ENCODE results near the gene DUSP6.

DNA sequence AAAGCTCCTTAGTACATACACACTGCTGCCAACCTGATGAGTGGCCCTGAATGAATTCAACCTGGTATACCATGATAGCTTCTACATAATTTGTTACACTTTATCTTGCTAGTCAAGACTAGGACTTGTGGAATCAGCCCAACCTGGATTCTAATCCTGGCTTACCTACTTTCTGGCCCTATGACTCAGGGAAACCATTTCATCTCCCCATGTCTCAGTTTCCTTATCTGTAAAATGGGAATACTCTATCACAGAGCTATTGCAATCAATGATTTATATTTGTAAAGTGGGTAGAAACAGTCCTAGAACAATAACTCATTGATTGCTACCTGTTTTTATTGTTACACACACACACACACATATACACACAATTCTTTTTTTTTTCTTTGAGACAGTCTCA, 6.5 kb upstream of the DUSP6 start:
- TF ChIP-seq, protein P1, sequence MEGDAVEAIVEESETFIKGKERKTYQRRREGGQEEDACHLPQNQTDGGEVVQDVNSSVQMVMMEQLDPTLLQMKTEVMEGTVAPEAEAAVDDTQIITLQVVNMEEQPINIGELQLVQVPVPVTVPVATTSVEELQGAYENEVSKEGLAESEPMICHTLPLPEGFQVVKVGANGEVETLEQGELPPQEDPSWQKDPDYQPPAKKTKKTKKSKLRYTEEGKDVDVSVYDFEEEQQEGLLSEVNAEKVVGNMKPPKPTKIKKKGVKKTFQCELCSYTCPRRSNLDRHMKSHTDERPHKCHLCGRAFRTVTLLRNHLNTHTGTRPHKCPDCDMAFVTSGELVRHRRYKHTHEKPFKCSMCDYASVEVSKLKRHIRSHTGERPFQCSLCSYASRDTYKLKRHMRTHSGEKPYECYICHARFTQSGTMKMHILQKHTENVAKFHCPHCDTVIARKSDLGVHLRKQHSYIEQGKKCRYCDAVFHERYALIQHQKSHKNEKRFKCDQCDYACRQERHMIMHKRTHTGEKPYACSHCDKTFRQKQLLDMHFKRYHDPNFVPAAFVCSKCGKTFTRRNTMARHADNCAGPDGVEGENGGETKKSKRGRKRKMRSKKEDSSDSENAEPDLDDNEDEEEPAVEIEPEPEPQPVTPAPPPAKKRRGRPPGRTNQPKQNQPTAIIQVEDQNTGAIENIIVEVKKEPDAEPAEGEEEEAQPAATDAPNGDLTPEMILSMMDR (IDR thresholded peaks at IDR 0.05), result no peak
- TF ChIP-seq ZFX (IDR thresholded peaks at IDR 0.05; ENCODE audit: borderline replicate concordance), result no peak
